Panc1 (cell line): ENCODE results near the gene HOXA11. TPM values are rescaled to one million over a fixed set of nuclear protein-coding genes. Genes with fewer than 3 reads are reported as not detected.

Experiments used
- ATAC-seq: fragments of 200-7000 bp; cut with Tn5 transposase; 2 replicates; pipeline ENCODE4 v1.9.1; 2020; ENCODE audit warnings: mild to moderate bottlenecking, moderate library complexity
- BruUV-seq: library from RNA; stranded (reverse); fragments of 400-500 nt; replicated peaks from 2 replicates; lab custom pipeline; 2021; lab: Mats Ljungman, UMichigan
- CTCF ChIA-PET: fragments of 300-600 bp; sonication (Branson Sonifier 250); formaldehyde crosslinking; loops from one replicate; lab custom pipeline; 2022; ENCODE audit warnings: antibody characterized with exemption; lab: Charles Lee
- POLR2A ChIA-PET: fragments of 300-600 bp; sonication (Branson Sonifier 250); formaldehyde crosslinking; loops from one replicate; lab custom pipeline; 2022; ENCODE audit warnings: antibody characterized with exemption; lab: Charles Lee
- DNase-seq: peaks from one replicate; pipeline ENCODE4 v3.0.0-alpha.2; 2010; ENCODE audit warnings: low read depth, low spot score
- H3K27ac ChIP-seq: 2 replicates; pipeline ENCODE4 v1.5.1; 2011; ENCODE audit warnings: mild to moderate bottlenecking, low read length, inconsistent platforms
- H3K27me3 ChIP-seq: fragments of 200-500 bp; sonication (Bioruptor generic); 2 replicates; pipeline ENCODE4 v1.6.0; 2014; ENCODE audit warnings: low read length, inconsistent platforms; ENCODE audit not compliant: control insufficient read depth, insufficient read depth
- H3K36me3 ChIP-seq: fragments of 200-500 bp; sonication (Bioruptor generic); 2 replicates; pipeline ENCODE4 v1.5.1; 2014; ENCODE audit warnings: inconsistent platforms, mild to moderate bottlenecking, low read length, moderate library complexity; ENCODE audit not compliant: control insufficient read depth, insufficient read depth
- H3K4me1 ChIP-seq: 2 replicates; pipeline ENCODE4 v1.5.1; 2011; ENCODE audit warnings: inconsistent platforms, mild to moderate bottlenecking, low read length, moderate library complexity; ENCODE audit not compliant: control insufficient read depth, insufficient read depth
- H3K4me3 ChIP-seq, 2 experiments: 2 replicates each; pipeline ENCODE4 v1.5.1; 2011 to 2012; ENCODE audit warnings: low read depth in 2 of 2, low read length in 2 of 2, mild to moderate bottlenecking in 2 of 2, inconsistent platforms in 1 of 2, moderate library complexity in 1 of 2
- H3K9me3 ChIP-seq: fragments of 200-500 bp; sonication (Bioruptor generic); 2 replicates; pipeline ENCODE4 v1.5.1; 2014; ENCODE audit warnings: low read depth, mild to moderate bottlenecking, inconsistent platforms, low read length, moderate library complexity; ENCODE audit not compliant: control insufficient read depth, insufficient read depth
- CTCF ChIP-seq: fragments of 450-650 bp; IDR thresholded peaks from 2 replicates; pipeline ENCODE4 v1.5.1; 2017; ENCODE audit warnings: mild to moderate bottlenecking
- POLR2AphosphoS5 ChIP-seq: IDR thresholded peaks from 2 replicates; pipeline ENCODE4 v1.6.1; 2012; ENCODE audit warnings: mild to moderate bottlenecking, low read depth, low read length, moderate library complexity
- SIN3A ChIP-seq: IDR thresholded peaks from 2 replicates; pipeline ENCODE4 v1.6.1; 2012; ENCODE audit warnings: low read depth, mild to moderate bottlenecking, low read length, moderate library complexity, borderline replicate concordance; ENCODE audit not compliant: insufficient read depth
- TCF7L2 ChIP-seq: IDR thresholded peaks from 2 replicates; pipeline ENCODE4 v1.6.1; 2011; ENCODE audit warnings: mild to moderate bottlenecking, low read depth, low read length, inconsistent platforms
- in situ Hi-C: cut with HindIII; loops from 2 replicates; pipeline ENCODE4 v1.10.0; 2016; ENCODE audit warnings: low sequenced_read_pairs, low pct_unique_long_range_greater_than_20kb
- intact Hi-C: fragments of 100-400 bp; cut with micrococcal nuclease; formaldehyde crosslinking; loops from one replicate; pipeline ENCODE4 v1.10.0; 2022; ENCODE audit not compliant: unreplicated experiment
- total RNA-seq: library from RNA; stranded (reverse); gene quantifications from one replicate; pipeline ENCODE4 v1.2.1, GENCODE V29; 2021; ENCODE audit not compliant: unreplicated experiment
- TF ChIP-seq, protein P1 (sequence below), 2 experiments: IDR thresholded peaks; 2 replicates each; pipeline ENCODE4 v1.6.1; 2011 to 2012; ENCODE audit warnings: low read depth in 2 of 2, control low read depth in 1 of 2, low read length in 1 of 2, mild to moderate bottlenecking in 1 of 2, moderate library complexity in 1 of 2; ENCODE audit not compliant: insufficient read depth in 1 of 2

The HOXA11 gene
- total RNA-seq, 1 experiment from 2014 or later = 0.57 TPM

DNA sequence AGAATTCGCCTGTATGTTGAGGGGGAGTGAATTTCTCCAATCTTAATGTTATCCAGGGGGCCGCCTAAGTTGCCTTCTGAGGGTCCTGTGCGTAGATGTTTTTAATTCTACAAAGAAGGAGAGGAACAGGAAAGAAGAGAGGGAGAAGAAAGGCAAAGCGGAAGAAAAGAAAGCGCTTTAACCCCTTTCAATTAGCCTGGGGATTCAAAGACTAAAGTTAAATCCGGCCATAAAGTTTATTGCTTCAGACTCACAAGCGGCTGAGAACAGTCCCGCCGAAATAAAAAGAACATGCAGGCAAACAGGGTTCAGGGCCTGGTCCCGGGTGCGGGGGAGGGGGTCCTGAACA lies 46.1 kb downstream of the HOXA11 start:
- intact Hi-C loops = no loop called here
- no TSS peak for BruUV-seq
- no peak overlapping the region for H3K4me3 ChIP-seq
- H3K4me1 ChIP-seq = peaks cover 52% of the 10 kb centered on the region
- TF ChIP-seq, protein P1, sequence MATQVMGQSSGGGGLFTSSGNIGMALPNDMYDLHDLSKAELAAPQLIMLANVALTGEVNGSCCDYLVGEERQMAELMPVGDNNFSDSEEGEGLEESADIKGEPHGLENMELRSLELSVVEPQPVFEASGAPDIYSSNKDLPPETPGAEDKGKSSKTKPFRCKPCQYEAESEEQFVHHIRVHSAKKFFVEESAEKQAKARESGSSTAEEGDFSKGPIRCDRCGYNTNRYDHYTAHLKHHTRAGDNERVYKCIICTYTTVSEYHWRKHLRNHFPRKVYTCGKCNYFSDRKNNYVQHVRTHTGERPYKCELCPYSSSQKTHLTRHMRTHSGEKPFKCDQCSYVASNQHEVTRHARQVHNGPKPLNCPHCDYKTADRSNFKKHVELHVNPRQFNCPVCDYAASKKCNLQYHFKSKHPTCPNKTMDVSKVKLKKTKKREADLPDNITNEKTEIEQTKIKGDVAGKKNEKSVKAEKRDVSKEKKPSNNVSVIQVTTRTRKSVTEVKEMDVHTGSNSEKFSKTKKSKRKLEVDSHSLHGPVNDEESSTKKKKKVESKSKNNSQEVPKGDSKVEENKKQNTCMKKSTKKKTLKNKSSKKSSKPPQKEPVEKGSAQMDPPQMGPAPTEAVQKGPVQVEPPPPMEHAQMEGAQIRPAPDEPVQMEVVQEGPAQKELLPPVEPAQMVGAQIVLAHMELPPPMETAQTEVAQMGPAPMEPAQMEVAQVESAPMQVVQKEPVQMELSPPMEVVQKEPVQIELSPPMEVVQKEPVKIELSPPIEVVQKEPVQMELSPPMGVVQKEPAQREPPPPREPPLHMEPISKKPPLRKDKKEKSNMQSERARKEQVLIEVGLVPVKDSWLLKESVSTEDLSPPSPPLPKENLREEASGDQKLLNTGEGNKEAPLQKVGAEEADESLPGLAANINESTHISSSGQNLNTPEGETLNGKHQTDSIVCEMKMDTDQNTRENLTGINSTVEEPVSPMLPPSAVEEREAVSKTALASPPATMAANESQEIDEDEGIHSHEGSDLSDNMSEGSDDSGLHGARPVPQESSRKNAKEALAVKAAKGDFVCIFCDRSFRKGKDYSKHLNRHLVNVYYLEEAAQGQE (IDR thresholded peaks at IDR 0.05; ENCODE audit: insufficient read depth in 1 of 2, low read depth in 2 of 2, low read length in 1 of 2) = no peak
- no peak for TF ChIP-seq TCF7L2
- TF ChIP-seq SIN3A = no peak
- no peak for TF ChIP-seq POLR2AphosphoS5
- TF ChIP-seq CTCF = no peak
- H3K27ac ChIP-seq = peak overlapping the region; percentile 5; the same call in 1 of the 2 replicates
- ATAC-seq = no peak
- H3K9me3 ChIP-seq = no peaks in the 10 kb centered on the region
- CTCF ChIA-PET = no interaction called here
- no peaks in the 10 kb centered on the region for H3K36me3 ChIP-seq
- POLR2A ChIA-PET = no interaction called here
- in situ Hi-C loops = no loop called here
- DNase-seq = no peak
- H3K27me3 ChIP-seq = no peaks in the 10 kb centered on the region

GRCh38 chr7:27138472-27138871 lies 46.6 kb downstream of the HOXA11 start:
- Histone ChIP-seq H3K27ac (peak overlapping the region; percentile 5; the same call in 1 of the 2 replicates), H3K4me3 (no peak overlapping the region), H3K4me1 (peaks cover 56% of the 10 kb centered on the region)

More at GRCh38 chr7:27138472-27138871, 46.6 kb downstream of the HOXA11 start:
- ChIA-PET POLR2A (no interaction called here), CTCF (no interaction called here)
- no peaks in the 10 kb centered on the region for H3K9me3 ChIP-seq
- DNase-seq (no peak), ATAC-seq (no peak)
- TF ChIP-seq CTCF (no peak), TCF7L2 (no peak), SIN3A (no peak), POLR2AphosphoS5 (no peak)
- TF ChIP-seq, protein P1 (IDR thresholded peaks at IDR 0.05; ENCODE audit: insufficient read depth in 1 of 2, low read depth in 2 of 2, low read length in 1 of 2) = no peak
- intact Hi-C loops (no loop called here), in situ Hi-C loops (no loop called here)
- H3K36me3 ChIP-seq = no peaks in the 10 kb centered on the region
- BruUV-seq = no TSS peak
- H3K27me3 ChIP-seq = no peaks in the 10 kb centered on the region
